Measurements from ENCODE around the gene DNAH17.

The DNAH17 gene

GRCh38 chr17:78421534-78422266 lies 155.5 kb downstream of the DNAH17 start:
- no peaks in the 10 kb centered on the region for H3K4me1 ChIP-seq (ENCODE audit: insufficient read depth, poor library complexity, severe bottlenecking)

GRCh38 chr17:78421084-78421533 lies 156.1 kb downstream of the DNAH17 start:
- no peak for DNase-seq (ENCODE audit: low spot score)
- Histone ChIP-seq H3K4me1 (ENCODE audit: insufficient read depth, poor library complexity, severe bottlenecking) (no peaks in the 10 kb centered on the region), H3K36me3 (ENCODE audit: low read depth) (peaks cover 85% of the 10 kb centered on the region), H3K27ac (ENCODE audit: poor library complexity, severe bottlenecking) (no peak overlapping the region), H3K9me3 (ENCODE audit: severe bottlenecking) (no peaks in the 10 kb centered on the region), H3K4me3 (ENCODE audit: severe bottlenecking) (no peak overlapping the region), H3K27me3 (ENCODE audit: insufficient read depth, poor library complexity, severe bottlenecking) (no peaks in the 10 kb centered on the region)
- no peak for ATAC-seq (ENCODE audit: low read depth)
- no peak for TF ChIP-seq CTCF (IDR thresholded peaks at IDR 0.05; ENCODE audit: poor library complexity, severe bottlenecking)

More at GRCh38 chr17:78421534-78422266, 155.5 kb downstream of the DNAH17 start:
- no peaks in the 10 kb centered on the region for H3K27me3 ChIP-seq (ENCODE audit: insufficient read depth, poor library complexity, severe bottlenecking)
- no peak overlapping the region for H3K4me3 ChIP-seq (ENCODE audit: severe bottlenecking)
- TF ChIP-seq CTCF (IDR thresholded peaks at IDR 0.05; ENCODE audit: poor library complexity, severe bottlenecking): peak; percentile 95
- peak; percentile 72 for ATAC-seq (ENCODE audit: low read depth)
- DNase-seq (ENCODE audit: low spot score): peak; percentile 66
- no peaks in the 10 kb centered on the region for H3K9me3 ChIP-seq (ENCODE audit: severe bottlenecking)
- no peak overlapping the region for H3K27ac ChIP-seq (ENCODE audit: poor library complexity, severe bottlenecking)
- peaks cover 83% of the 10 kb centered on the region for H3K36me3 ChIP-seq (ENCODE audit: low read depth)

GRCh38 chr17:78419970-78420815 lies 157.0 kb downstream of the DNAH17 start:
- no peaks in the 10 kb centered on the region for H3K4me1 ChIP-seq (ENCODE audit: insufficient read depth, poor library complexity, severe bottlenecking)
- H3K27me3 ChIP-seq (ENCODE audit: insufficient read depth, poor library complexity, severe bottlenecking): no peaks in the 10 kb centered on the region
- no peak for DNase-seq (ENCODE audit: low spot score)
- H3K36me3 ChIP-seq (ENCODE audit: low read depth): peaks cover 84% of the 10 kb centered on the region
- no peak overlapping the region for H3K4me3 ChIP-seq (ENCODE audit: severe bottlenecking)
- TF ChIP-seq CTCF (IDR thresholded peaks at IDR 0.05; ENCODE audit: poor library complexity, severe bottlenecking): no peak
- no peaks in the 10 kb centered on the region for H3K9me3 ChIP-seq (ENCODE audit: severe bottlenecking)
- no peak overlapping the region for H3K27ac ChIP-seq (ENCODE audit: poor library complexity, severe bottlenecking)
- no peak for ATAC-seq (ENCODE audit: low read depth)

GRCh38 chr17:78418326-78419026 lies 158.7 kb downstream of the DNAH17 start:
- H3K4me3 ChIP-seq (ENCODE audit: severe bottlenecking): no peak overlapping the region
- H3K36me3 ChIP-seq (ENCODE audit: low read depth): peaks cover 82% of the 10 kb centered on the region
- H3K9me3 ChIP-seq (ENCODE audit: severe bottlenecking): no peaks in the 10 kb centered on the region
- H3K27ac ChIP-seq (ENCODE audit: poor library complexity, severe bottlenecking): no peak overlapping the region
- no peak for ATAC-seq (ENCODE audit: low read depth)
- H3K4me1 ChIP-seq (ENCODE audit: insufficient read depth, poor library complexity, severe bottlenecking): no peaks in the 10 kb centered on the region
- no peak for TF ChIP-seq CTCF (IDR thresholded peaks at IDR 0.05; ENCODE audit: poor library complexity, severe bottlenecking)
- no peak for DNase-seq (ENCODE audit: low spot score)
- no peaks in the 10 kb centered on the region for H3K27me3 ChIP-seq (ENCODE audit: insufficient read depth, poor library complexity, severe bottlenecking)

Measured in RWPE2 (cell line).